T47D (cell line): Measurements from ENCODE around the gene NIPSNAP2.
"Not testable (repeated sequence)": the region's sequence is repeated elsewhere in the genome, so short reads cannot be mapped to it uniquely, and the experiment has no call there.

Source experiments
- DNase-seq, 2 experiments: peaks; one replicate each; pipeline versions ENCODE4 v3.0.0 to v3.0.0-alpha.2; 2011 to 2012; ENCODE audit warnings: low read depth in 1 of 2, low spot score in 1 of 2
- JUND ChIP-seq: IDR thresholded peaks from 2 replicates; pipeline ENCODE4 v1.6.1; 2012; ENCODE audit warnings: low read depth
- in situ Hi-C: cut with HindIII; loops from 2 replicates; pipeline ENCODE4 v1.10.0; 2016; ENCODE audit warnings: low sequenced_read_pairs, low pct_unique_long_range_greater_than_20kb

NIPSNAP2 gene

DNA sequence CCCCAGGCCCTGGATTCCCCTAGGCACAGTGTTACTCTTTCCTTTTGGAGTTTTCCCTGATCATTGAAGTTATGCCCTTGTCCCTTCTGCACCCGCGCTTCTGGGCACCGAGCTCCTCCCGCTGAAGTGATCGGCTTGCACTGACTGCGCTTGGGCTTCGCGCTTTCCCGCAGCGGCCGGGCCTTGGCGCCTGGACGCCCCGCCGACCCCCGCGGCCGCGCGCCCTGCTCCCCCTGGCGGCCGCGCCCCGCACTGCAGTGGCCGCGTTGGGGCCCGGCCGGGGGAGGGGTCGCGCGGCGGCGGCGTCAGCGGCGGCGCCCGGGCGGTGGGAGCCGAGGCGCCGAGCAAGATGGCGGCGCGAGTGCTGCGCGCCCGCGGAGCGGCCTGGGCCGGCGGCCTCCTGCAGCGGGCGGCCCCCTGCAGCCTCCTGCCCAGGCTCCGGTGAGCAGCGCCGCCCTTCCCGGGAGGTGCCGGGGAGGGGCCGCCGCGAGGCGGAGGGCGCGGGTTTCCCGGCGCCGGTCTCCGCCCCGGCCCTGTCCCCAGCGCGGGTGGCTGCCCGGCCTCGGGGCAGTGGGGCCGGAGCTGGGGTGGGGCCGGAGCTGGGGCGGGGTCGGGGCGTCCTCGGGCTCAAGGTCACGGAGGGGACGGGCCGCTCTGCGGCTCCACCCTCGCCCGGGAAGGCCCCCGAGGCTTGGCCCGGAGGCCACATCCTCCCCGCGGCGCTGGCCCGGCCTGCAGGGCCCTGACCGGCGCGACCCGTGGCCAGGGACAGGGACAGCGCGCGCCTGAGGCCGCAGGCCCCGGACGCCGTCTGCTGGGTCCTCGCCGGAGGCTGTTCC is at the start of gene NIPSNAP2:
NIPSNAP2 (plus strand) TSS at position 325 of the 839 bp plus-strand sequence; CDS start at position 350, 25 bp downstream.
- no peak for TF ChIP-seq JUND
- peak; percentile 61 to 82 for DNase-seq
- in situ Hi-C loops: no loop called here

DNA sequence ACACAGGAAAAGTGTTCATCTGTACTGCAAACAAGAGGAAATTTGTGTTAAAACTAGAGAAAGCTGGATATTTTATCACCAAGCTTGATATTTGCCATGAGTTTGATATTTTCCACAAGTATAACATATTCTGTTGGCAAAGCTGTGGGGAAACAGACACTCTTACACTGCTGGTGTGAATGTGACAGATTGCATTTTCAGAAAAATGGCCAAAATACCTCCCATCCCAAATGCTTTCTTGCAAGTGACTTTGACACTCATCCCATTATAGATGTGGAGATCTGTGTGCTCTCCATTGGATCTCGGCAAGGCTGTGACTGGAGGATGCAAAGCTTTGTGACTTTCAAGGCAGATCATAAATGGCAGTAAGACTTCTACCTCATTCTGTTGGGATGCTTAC is 46.6 kb upstream of the NIPSNAP2 start:
- in situ Hi-C loops: no loop called here
- TF ChIP-seq JUND: no peak
- DNase-seq: no peak

DNA sequence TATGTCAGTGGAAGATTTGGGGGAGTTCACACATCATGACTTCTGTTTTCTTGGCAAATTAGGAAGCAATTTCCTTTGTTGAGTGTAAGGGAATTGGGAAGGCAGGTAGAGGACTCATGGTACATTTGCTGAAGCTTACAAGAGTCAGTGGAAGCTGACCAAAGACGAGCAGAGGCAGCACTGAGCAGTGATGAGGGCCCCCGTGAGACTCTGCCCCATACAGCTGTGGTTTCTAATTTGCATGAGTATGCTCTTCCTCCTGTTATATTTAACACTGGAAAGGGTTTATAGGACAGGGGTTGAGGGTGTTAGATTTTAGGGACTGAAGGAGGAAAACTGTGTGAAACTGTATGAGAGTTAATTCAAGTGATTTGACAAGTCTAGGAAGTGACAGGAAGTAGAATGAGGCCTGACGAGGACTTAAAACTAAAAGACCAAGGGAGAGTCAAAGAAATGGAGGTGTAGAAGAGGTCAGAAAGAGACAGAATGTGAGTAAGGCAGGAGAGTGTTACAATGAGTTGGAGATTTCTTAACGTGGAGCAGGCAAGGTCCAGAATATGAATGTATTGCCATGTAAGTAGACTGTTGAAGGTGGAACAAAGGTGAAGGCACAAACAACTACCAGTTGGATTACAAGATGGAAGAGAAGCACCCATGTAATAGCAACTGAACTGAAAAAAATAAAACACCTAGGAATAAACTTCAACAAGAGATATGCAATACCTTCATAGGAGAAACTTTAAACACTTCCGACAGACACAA is 36.2 kb upstream of the NIPSNAP2 start:
- in situ Hi-C loops: no loop called here
- DNase-seq: no peak
- TF ChIP-seq JUND: no peak

DNA sequence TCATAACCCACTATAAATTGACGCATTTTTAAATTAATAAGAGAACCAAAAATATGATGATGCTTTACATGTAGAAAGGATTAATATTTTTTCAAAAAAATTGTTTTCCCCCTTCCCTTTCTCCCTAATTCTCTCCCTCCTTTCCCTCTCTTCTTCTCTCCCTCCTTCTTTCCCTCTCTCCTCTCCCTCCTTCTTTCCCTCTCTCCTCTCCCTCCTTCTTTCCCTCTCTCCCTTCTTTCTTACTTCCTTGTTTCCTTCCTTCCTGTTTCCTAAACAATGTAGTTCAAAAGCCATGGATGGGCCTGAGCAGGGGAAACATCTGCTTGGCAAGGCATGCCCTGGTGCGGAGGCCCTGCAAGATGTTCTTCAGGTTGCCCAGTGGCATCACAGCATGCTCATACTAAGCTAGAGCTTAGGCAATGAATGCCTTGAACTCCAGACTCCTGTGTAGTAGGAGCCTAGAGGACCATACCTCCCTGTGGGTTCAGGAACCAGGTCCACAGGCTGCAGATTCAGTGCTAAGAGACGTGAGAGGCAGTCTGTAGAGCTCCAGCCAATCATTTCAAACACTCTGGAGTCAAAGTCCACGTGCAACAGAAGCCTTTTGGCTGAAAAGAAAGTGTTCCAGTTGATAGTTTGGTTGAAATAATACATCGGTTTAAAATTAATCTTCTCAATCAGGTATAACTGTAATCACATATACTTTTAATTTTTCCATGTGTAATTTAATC is 32.8 kb upstream of the NIPSNAP2 start:
- DNase-seq: no peak
- TF ChIP-seq JUND: no peak
- in situ Hi-C loops: no loop called here

DNA sequence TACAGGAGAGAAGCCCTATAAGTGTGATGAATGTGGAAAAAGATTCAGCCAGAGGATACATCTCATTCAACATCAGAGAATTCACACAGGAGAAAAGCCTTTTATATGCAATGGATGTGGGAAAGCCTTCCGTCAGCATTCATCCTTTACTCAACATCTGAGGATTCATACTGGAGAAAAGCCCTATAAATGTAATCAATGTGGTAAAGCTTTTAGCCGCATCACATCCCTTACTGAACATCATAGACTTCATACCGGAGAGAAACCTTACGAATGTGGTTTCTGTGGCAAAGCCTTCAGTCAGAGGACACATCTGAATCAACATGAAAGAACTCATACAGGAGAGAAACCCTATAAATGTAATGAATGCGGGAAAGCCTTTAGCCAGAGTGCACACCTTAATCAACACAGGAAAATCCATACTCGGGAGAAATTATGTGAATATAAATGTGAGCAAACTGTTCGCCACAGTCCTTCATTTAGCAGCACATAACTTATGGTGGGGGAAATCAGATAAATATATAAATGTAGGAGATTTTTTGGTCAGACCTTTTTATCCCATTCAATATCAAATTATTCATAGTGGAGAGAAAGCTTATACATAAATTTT is 24.8 kb upstream of the NIPSNAP2 start:
- no peak for TF ChIP-seq JUND
- in situ Hi-C loops: no loop called here
- DNase-seq: no peak

DNA sequence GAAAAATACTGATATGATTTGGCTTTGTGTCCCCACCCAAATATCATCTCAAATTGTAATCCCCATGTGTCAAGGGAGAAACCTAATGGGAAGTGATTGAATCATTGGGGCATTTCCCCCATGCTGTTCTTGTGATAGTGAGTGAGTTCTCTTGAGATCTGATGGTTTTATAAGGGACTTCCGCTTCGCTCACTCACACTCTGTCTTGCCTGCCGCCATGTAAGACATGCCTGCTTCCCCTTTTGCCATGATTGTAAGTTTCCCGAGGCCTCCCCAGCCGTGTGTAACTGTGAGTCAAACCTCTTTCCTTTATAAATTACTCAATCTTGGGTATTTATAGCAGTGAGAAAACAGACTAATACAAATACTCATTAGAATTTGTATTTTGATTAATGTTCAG is 17.8 kb upstream of the NIPSNAP2 start:
- in situ Hi-C loops: no loop called here
- no peak for DNase-seq
- no peak for TF ChIP-seq JUND

DNA sequence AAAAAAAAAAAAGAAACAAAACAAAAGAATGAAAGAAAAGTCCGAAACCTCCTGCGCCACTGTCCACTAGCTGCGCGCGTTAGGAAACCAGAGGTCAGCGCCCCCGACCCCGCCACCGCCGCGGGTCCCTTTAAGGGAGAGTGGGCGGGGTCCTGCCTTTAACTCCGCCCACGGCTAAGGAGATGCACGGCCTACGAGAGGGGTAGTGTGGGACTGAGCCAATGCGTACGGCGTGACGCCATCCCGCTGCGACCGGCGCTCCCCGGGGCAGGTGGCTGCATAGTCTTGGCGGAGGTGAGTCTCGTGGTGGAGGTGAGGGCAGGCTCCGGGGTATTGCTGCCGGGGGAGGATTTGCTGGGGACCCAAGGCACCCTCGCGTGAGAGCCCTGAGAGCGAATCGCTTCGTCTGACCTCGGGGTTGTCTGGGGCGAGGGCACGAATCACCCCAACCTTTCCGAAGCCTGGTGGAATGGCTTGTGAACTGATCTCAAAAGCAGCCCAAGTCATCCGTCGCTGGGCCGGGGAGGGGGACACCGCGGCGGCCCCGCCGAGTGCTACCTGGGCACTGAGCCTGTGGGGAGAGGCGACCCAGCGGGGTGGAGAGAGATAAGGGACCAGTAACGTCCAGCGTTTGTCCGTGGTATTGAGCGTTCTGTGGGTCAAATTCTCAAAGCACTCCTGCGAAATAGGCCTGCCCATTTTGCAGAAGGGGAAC is 12.6 kb upstream of the NIPSNAP2 start, which contains the start of gene MRPS17:
MRPS17 (plus strand) TSS at position 241 of the 715 bp plus-strand sequence. CDS start 1,319 bp downstream, outside the sequence.
- DNase-seq: peak; percentile 97 to 100
- in situ Hi-C loops: no loop called here
- TF ChIP-seq JUND: no peak

DNA sequence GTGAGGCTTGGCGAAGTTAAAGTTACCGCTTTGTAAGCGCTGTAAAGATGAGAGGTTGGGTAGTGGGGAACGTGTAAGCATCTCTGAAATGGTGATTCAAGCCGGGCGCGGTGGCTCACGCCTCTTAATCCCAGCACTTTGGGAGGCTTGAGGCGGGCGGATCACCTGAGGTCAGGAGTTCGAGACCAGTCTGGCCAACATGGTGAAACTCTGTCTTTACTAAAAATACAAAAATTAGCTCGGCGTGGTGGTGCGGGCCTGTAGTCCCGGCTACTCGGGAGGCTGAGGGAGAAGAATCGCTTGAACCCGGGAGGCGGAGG is 12.1 kb upstream of the NIPSNAP2 start:
- in situ Hi-C loops, DNase-seq: not testable (repeated sequence)

DNA sequence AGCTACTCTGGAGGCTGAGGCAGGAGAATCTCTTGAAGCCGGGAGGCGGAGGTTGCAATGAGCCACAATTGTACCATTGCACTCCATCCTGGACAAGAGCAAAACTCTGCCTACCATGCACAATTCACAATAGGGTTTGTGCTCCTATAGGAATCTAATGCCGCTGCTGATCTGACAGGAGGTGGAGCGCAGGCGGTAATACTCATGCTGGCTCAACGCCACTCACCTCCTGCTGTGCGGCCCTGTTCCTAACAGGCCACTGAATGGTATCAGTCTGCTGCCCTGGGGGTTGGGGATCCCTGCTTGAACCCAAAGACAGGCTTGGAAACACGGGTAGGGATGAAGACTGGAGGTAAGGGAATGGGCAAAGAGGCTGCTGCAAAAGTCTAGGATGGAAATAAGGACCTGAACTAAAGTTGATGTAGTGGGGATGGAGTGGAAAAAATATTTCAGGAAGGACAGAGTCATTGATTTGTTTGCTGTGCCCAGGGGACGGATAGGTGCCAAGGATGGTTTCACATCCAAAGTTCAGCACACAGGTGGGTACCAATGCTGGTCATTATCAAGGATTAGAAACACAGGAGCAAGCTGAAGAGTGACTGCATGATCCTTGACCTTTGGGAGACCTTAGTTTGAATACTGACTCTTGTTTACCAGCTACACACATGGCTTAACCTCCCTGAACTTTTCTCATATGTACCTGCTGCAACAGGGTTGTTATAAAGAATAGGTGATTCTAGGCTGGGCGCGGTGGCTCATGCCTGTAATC is 10.5 kb upstream of the NIPSNAP2 start:
- in situ Hi-C loops: no loop called here
- TF ChIP-seq JUND: no peak
- DNase-seq: no peak

DNA sequence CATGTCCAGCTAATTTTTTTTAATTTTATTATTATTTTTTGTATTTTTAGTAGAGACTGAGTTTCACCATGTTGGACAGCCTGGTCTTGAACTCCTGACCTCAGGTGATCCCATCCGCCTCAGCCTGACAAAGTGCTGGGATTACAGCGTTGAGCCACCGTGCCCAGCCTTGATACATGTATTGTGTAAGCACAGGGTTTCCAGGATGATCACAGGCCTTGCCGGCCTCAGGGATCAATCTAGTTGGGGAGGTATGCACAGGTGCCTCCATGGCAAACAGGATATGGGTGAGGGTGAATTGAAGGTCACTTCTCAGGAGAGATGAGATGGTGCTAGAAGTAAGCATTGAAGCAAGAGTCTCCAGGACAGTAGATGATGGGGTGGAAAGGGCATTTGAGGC is 7.2 kb upstream of the NIPSNAP2 start:
- no peak for TF ChIP-seq JUND
- no peak for DNase-seq
- in situ Hi-C loops: no loop called here

DNA sequence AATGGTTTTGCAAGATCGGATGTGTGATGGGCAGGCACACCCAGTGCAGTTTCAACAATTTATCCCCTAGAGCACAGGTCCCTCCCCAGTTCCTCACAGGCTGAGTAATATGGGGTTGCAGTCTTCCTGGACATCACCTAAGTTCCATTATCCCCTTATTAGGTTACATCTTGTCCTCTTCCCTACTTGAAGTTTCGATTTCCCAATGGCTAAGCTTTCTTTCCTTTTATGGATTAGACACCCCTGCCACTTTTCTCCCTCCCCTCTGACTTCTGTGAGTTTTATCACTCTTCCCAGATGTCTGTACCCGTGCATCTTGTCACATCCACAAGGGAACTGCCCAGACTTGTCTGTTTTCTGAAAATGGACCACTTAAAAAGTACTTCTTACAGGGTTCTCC is 2.4 kb upstream of the NIPSNAP2 start:
- DNase-seq: no peak
- TF ChIP-seq JUND: no peak
- in situ Hi-C loops: no loop called here
